Placental pericyte (primary cell): Measurements from ENCODE around the gene FRMPD4. TPM values are rescaled to one million over a fixed set of nuclear protein-coding genes. Genes with fewer than 3 reads are reported as not detected.

Source experiments
- small RNA-seq: library from RNA; depleted of rRNA; stranded (forward); fragments of <200 nt; gene quantifications from one replicate; pipeline ENCODE3, GENCODE V24; 2012; ENCODE audit warnings: low replicate concordance
- total RNA-seq: library from RNA; depleted of rRNA; stranded (reverse); fragments of >200 nt; gene quantifications from 2 replicates; pipeline ENCODE4 v1.2.3, GENCODE V29; 2012

Gene FRMPD4
- total RNA-seq: 3.0 and 14.0 TPM in 2 replicates

GRCh38 chrX:12138361-12139313, at the start of gene FRMPD4:
TSS of gene FRMPD4 (plus strand) at chrX:12138473. CDS start at chrX:12138972, 499 bp downstream.

Small RNA genes lying within 50 kb of the gene (small RNA-seq; reads per million reads assigned to genes)
- gene AC119619.1: not detected
- gene RF00019: not detected
- gene RN7SKP290: not detected
